ENCODE measurements around the gene PPIL6.

The PPIL6 gene

GRCh38 chr6:109440331-109441068 lies at the start of gene PPIL6, which contains the start of gene SMPD2:
TSS of gene PPIL6 (minus strand) at chr6:109440628. CDS start at chr6:109440590, 38 bp downstream.
TSS of gene SMPD2 (plus strand) at chr6:109440724. CDS start at chr6:109441122, 398 bp downstream.
- DNase-seq: peak; percentile 88

GRCh38 chr6:109488001-109488400 lies 47.6 kb upstream of the PPIL6 start:
- DNase-seq: no peak

GRCh38 chr6:109486068-109486467 lies 45.6 kb upstream of the PPIL6 start:
- no peak for DNase-seq

GRCh38 chr6:109485266-109485935 lies 45.0 kb upstream of the PPIL6 start:
- no peak for DNase-seq

- DNase-seq: no peak
These were observed 43.7 kb upstream of the PPIL6 start for GRCh38 chr6:109484122-109484521.

GRCh38 chr6:109483735-109484057 lies 43.3 kb upstream of the PPIL6 start:
- no peak for DNase-seq

- peak; percentile 83 for DNase-seq
These were observed 42.7 kb upstream of the PPIL6 start, which contains the start of gene ZBTB24 for GRCh38 chr6:109482905-109483734. TSS of gene ZBTB24 (minus strand) at chr6:109483219. CDS start at chr6:109482026, 1,193 bp downstream.

GRCh38 chr6:109480993-109481480 lies 40.6 kb upstream of the PPIL6 start:
- no peak for DNase-seq

- DNase-seq: no peak
These were observed 38.6 kb upstream of the PPIL6 start for GRCh38 chr6:109478841-109479624.

GRCh38 chr6:109478222-109478805 lies 37.9 kb upstream of the PPIL6 start:
- no peak for DNase-seq

- DNase-seq: no peak
These were observed 37.3 kb upstream of the PPIL6 start for GRCh38 chr6:109477725-109478124.

- no peak for DNase-seq
These were observed 36.8 kb upstream of the PPIL6 start for GRCh38 chr6:109477184-109477583.

- no peak for DNase-seq
These were observed 35.2 kb upstream of the PPIL6 start for GRCh38 chr6:109475625-109476024.

- no peak for DNase-seq
These were observed 34.6 kb upstream of the PPIL6 start for GRCh38 chr6:109474995-109475394.

GRCh38 chr6:109473120-109473519 lies 32.7 kb upstream of the PPIL6 start:
- no peak for DNase-seq

GRCh38 chr6:109472132-109472995 lies 31.9 kb upstream of the PPIL6 start:
- no peak for DNase-seq

GRCh38 chr6:109471105-109471810 lies 30.8 kb upstream of the PPIL6 start:
- no peak for DNase-seq

GRCh38 chr6:109469591-109470189 lies 29.3 kb upstream of the PPIL6 start:
- DNase-seq: no peak

GRCh38 chr6:109467696-109468095 lies 27.3 kb upstream of the PPIL6 start:
- DNase-seq: no peak

Measured in NCI-H1105 treated with DMSO at 0.1 percent for 48 hours (cell line).